ENCODE data around the gene SPATA31E1.

- TF ChIP-seq CTCF (IDR thresholded peaks at IDR 0.05) = no peak
- TF ChIP-seq POLR2AphosphoS5 (IDR thresholded peaks at IDR 0.05) = no peak
- no peak for TF ChIP-seq POLR2A (IDR thresholded peaks at IDR 0.05; ENCODE audit: low read depth)
Observed at GRCh38 chr9:87863882-87864465, 18.7 kb upstream of the SPATA31E1 start.

All from esophagus muscularis mucosa (tissue), 3 donors.